ENCODE data around the gene SPEG.

- TF ChIP-seq, protein P1, sequence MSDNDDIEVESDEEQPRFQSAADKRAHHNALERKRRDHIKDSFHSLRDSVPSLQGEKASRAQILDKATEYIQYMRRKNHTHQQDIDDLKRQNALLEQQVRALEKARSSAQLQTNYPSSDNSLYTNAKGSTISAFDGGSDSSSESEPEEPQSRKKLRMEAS (IDR thresholded peaks at IDR 0.05), result no peak
- TF ChIP-seq ZC3H11A (IDR thresholded peaks at IDR 0.05), result no peak
- no peak for TF ChIP-seq REST (IDR thresholded peaks at IDR 0.05)
- no peak for TF ChIP-seq FOXS1 (CRISPR knock-in tag; IDR thresholded peaks at IDR 0.05)
- no peak for TF ChIP-seq POLR2A (IDR thresholded peaks at IDR 0.05; ENCODE audit: low read length)
- TF ChIP-seq PHF8 (IDR thresholded peaks at IDR 0.05; ENCODE audit: borderline replicate concordance, low read depth), result no peak
- TF ChIP-seq RAD21 (conservative IDR thresholded peaks at IDR 0.05 in 1 of 2, IDR thresholded peaks at IDR 0.05 in 1 of 2), result no peak
- no peak for TF ChIP-seq EHMT2 (IDR thresholded peaks at IDR 0.05; ENCODE audit: low read depth)
- TF ChIP-seq MYC (IDR thresholded peaks at IDR 0.05; ENCODE audit: borderline replicate concordance, low read length), result no peak
- no peak for TF ChIP-seq CTCF (IDR thresholded peaks at IDR 0.05)
- TF ChIP-seq, protein P2, sequence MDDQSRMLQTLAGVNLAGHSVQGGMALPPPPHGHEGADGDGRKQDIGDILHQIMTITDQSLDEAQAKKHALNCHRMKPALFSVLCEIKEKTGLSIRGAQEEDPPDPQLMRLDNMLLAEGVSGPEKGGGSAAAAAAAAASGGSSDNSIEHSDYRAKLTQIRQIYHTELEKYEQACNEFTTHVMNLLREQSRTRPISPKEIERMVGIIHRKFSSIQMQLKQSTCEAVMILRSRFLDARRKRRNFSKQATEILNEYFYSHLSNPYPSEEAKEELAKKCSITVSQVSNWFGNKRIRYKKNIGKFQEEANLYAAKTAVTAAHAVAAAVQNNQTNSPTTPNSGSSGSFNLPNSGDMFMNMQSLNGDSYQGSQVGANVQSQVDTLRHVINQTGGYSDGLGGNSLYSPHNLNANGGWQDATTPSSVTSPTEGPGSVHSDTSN (IDR thresholded peaks at IDR 0.05), result no peak
- TF ChIP-seq HEYL (CRISPR knock-in tag; IDR thresholded peaks at IDR 0.05), result no peak
- no peak for TF ChIP-seq JUNB (IDR thresholded peaks at IDR 0.05)
- no peak for TF ChIP-seq MAFK (IDR thresholded peaks at IDR 0.05; ENCODE audit: partially characterized antibody)
Observed at GRCh38 chr2:219488844-219489194, 54.2 kb downstream of the SPEG start.

All from A549 (cell line).